SK-N-SH treated with all-trans-retinoic acid at 6 μM for 48 hours (cell line): Measurements from ENCODE around the gene NPTXR.

Experiments
- ARNTL ChIP-seq: fragments of 450-650 bp; formaldehyde crosslinking; IDR thresholded peaks from 2 replicates; pipeline ENCODE4 v1.5.0; 2020; ENCODE audit warnings: low read depth, mild to moderate bottlenecking, moderate library complexity, borderline replicate concordance
- BACH2 ChIP-seq: fragments of 250-450 bp; sonication (Bioruptor Pico); IDR thresholded peaks from 2 replicates; pipeline ENCODE4 v1.9.0; 2021; ENCODE audit warnings: mild to moderate bottlenecking, borderline replicate concordance
- CSDC2 ChIP-seq: fragments of 250-450 bp; sonication (Bioruptor Pico); IDR thresholded peaks from 2 replicates; pipeline ENCODE4 v1.5.0; 2020; ENCODE audit warnings: mild to moderate bottlenecking, moderate library complexity
- ESRRG ChIP-seq: fragments of 250-450 bp; sonication (Bioruptor Pico); IDR thresholded peaks from 2 replicates; pipeline ENCODE4 v1.6.1; 2021; ENCODE audit warnings: mild to moderate bottlenecking
- GLIS3 ChIP-seq: fragments of 250-450 bp; sonication (Bioruptor Pico); IDR thresholded peaks from 2 replicates; pipeline ENCODE4 v1.5.0; 2020; ENCODE audit warnings: mild to moderate bottlenecking, moderate library complexity
- ISL1 ChIP-seq: fragments of 250-450 bp; sonication (Bioruptor Pico); IDR thresholded peaks from 2 replicates; pipeline ENCODE4 v2.1.2; 2022; ENCODE audit warnings: mild to moderate bottlenecking, moderate library complexity
- PATZ1 ChIP-seq: fragments of 250-450 bp; sonication (Bioruptor Pico); IDR thresholded peaks from 2 replicates; pipeline ENCODE4 v1.8.0; 2020; ENCODE audit warnings: mild to moderate bottlenecking, moderate library complexity, borderline replicate concordance
- RARB ChIP-seq: fragments of 250-450 bp; sonication (Bioruptor Pico); IDR thresholded peaks from 2 replicates; pipeline ENCODE4 v1.8.0; 2021; ENCODE audit warnings: mild to moderate bottlenecking, moderate library complexity
- TOX ChIP-seq: fragments of 250-450 bp; sonication (Bioruptor Pico); IDR thresholded peaks from 2 replicates; pipeline ENCODE4 v1.8.0; 2021; ENCODE audit warnings: mild to moderate bottlenecking, moderate library complexity, borderline replicate concordance
- ZC3H10 ChIP-seq: fragments of 250-450 bp; sonication (Bioruptor Pico); IDR thresholded peaks from 2 replicates; pipeline ENCODE4 v1.5.1; 2021; ENCODE audit warnings: mild to moderate bottlenecking, moderate library complexity
- ZFP3 ChIP-seq: fragments of 250-450 bp; sonication (Bioruptor Pico); IDR thresholded peaks from 2 replicates; pipeline ENCODE4 v1.5.0; 2020; ENCODE audit warnings: mild to moderate bottlenecking, moderate library complexity
- ZFP30 ChIP-seq: fragments of 450-650 bp; formaldehyde crosslinking; IDR thresholded peaks from 2 replicates; pipeline ENCODE4 v1.5.0; 2022; ENCODE audit warnings: mild to moderate bottlenecking, moderate library complexity
- ZNF8 ChIP-seq: fragments of 450-650 bp; formaldehyde crosslinking; IDR thresholded peaks from 2 replicates; pipeline ENCODE4 v1.5.0; 2020; ENCODE audit warnings: mild to moderate bottlenecking, moderate library complexity

GRCh38 chr22:38784035-38784434 is 59.8 kb downstream of the NPTXR start:
- TF ChIP-seq ARNTL (CRISPR knock-in tag) (no peak), ESRRG (no peak), RARB (CRISPR knock-in tag) (no peak), GLIS3 (CRISPR knock-in tag) (no peak), ZNF8 (CRISPR knock-in tag) (no peak), ISL1 (CRISPR knock-in tag) (no peak), BACH2 (CRISPR knock-in tag) (no peak), TOX (CRISPR knock-in tag) (no peak), ZFP30 (CRISPR knock-in tag) (no peak), ZC3H10 (CRISPR knock-in tag) (no peak), ZFP3 (CRISPR knock-in tag) (no peak), PATZ1 (no peak), CSDC2 (CRISPR knock-in tag) (no peak)
